Head of caudate nucleus (tissue), 42 donors: ENCODE measurements around the gene TNS3.

Experiments used
- DNase-seq, 42 donors: peaks; one replicate each; pipeline versions ENCODE4 v3.0.0 to v3.0.0-alpha.2; 2020 to 2021; ENCODE audit warnings: mixed read lengths in 7 of 42
- intact Hi-C: fragments of 100-400 bp; cut with DNase I; formaldehyde crosslinking; loops from one replicate; pipeline ENCODE4 v1.15.0; 2022

Gene TNS3

GRCh38 chr7:47340517-47340916 lies 241.4 kb downstream of the TNS3 start:
- peak in 1 of 42 donors; percentile 3 for DNase-seq
- intact Hi-C loops, result no loop called here

- intact Hi-C loops, result no loop called here
- DNase-seq, result no peak
Observed at GRCh38 chr7:47338026-47338425, 243.9 kb downstream of the TNS3 start.

GRCh38 chr7:47337531-47337930 lies 244.4 kb downstream of the TNS3 start:
- peak in 3 of 42 donors; percentile 5 to 35 (median 17) for DNase-seq
- intact Hi-C loops, result no loop called here

- DNase-seq, result peak in 5 of 42 donors; percentile 1 to 34 (median 8)
- intact Hi-C loops, result no loop called here
Observed at GRCh38 chr7:47336472-47337425, 245.2 kb downstream of the TNS3 start.

GRCh38 chr7:47335557-47336471 lies 246.1 kb downstream of the TNS3 start:
- intact Hi-C loops, result no loop called here
- peak in 34 of 42 donors; percentile 17 to 81 (median 54) for DNase-seq

- intact Hi-C loops, result no loop called here
- DNase-seq, result peak in 4 of 42 donors; percentile 5 to 32 (median 17)
Observed at GRCh38 chr7:47335071-47335470, 246.8 kb downstream of the TNS3 start.

GRCh38 chr7:47333959-47334358 lies 248.0 kb downstream of the TNS3 start:
- intact Hi-C loops, result no loop called here
- peak in 2 of 42 donors; percentile 1 to 2 for DNase-seq

GRCh38 chr7:47333554-47333887 lies 248.4 kb downstream of the TNS3 start:
- intact Hi-C loops, result no loop called here

GRCh38 chr7:47332681-47333553 lies 249.0 kb downstream of the TNS3 start:
- intact Hi-C loops, result no loop called here
- DNase-seq, result no peak

More at GRCh38 chr7:47333554-47333887, 248.4 kb downstream of the TNS3 start:
- DNase-seq, result no peak

GRCh38 chr7:47332213-47332612 lies 249.7 kb downstream of the TNS3 start:
- intact Hi-C loops, result no loop called here
- DNase-seq, result peak in 2 of 42 donors; percentile 33 to 37

GRCh38 chr7:47331179-47331565 lies 250.7 kb downstream of the TNS3 start:
- intact Hi-C loops, result no loop called here
- peak in 2 of 42 donors; percentile 23 to 35 for DNase-seq

- intact Hi-C loops, result no loop called here
- peak in 1 of 42 donors; percentile 32 for DNase-seq
Observed at GRCh38 chr7:47330561-47331178, 251.2 kb downstream of the TNS3 start.

- DNase-seq, result peak in 1 of 42 donors; percentile 30
- intact Hi-C loops, result no loop called here
Observed at GRCh38 chr7:47330026-47330425, 251.9 kb downstream of the TNS3 start.

GRCh38 chr7:47329320-47329926 lies 252.5 kb downstream of the TNS3 start:
- DNase-seq, result peak in 1 of 42 donors; percentile 32
- intact Hi-C loops, result no loop called here

- peak in 1 of 42 donors; percentile 34 for DNase-seq
- intact Hi-C loops, result no loop called here
Observed at GRCh38 chr7:47328392-47329319, 253.3 kb downstream of the TNS3 start.

GRCh38 chr7:47327698-47328391 lies 254.1 kb downstream of the TNS3 start:
- DNase-seq, result peak; percentile 80 to 96 (median 92)
- intact Hi-C loops, result no loop called here
